GM19023 (cell line): ENCODE measurements around the gene DMKN.
A peak's percentile ranks its signal among the peaks of the same experiment; 100 is the strongest.

Source experiments
- ATAC-seq: cut with Tn5 transposase; IDR thresholded peaks from one replicate; pipeline ENCODE4 v1.9.1; 2021; ENCODE audit warnings: mild to moderate bottlenecking, moderate library complexity; ENCODE audit not compliant: unreplicated experiment

Gene DMKN

DNA sequence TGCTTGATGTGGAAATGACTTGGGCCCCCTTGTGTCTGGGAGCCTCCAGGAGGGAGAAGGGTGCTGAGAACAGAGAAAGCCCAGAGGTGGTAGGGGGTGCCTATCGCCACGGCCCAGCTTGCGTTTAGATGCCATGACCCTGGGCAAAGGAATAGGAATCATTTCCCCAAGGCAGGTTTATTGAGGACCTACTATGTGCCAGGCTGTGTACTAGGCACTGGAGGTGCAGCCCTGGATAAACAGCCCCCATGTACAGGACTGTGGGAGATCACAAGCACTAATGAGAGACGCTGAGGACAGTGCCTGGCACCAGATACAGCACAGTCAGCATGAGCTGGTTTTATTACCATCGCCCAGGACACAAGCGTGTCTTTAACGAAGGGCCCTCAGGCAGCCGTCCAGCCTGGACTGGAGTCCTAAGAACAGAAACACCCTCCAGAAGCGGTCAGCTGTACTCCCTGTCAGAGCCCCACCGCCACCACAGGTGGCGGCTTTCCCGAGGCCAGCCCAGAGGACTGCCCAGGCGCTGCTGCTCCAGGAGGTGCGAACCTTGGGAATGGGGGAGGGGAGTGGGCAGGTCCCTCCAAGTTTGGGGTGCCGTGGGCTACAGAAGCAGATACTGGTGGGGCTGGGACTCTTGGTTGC is 36.6 kb upstream of the DMKN start:
- ATAC-seq, result no peak

DNA sequence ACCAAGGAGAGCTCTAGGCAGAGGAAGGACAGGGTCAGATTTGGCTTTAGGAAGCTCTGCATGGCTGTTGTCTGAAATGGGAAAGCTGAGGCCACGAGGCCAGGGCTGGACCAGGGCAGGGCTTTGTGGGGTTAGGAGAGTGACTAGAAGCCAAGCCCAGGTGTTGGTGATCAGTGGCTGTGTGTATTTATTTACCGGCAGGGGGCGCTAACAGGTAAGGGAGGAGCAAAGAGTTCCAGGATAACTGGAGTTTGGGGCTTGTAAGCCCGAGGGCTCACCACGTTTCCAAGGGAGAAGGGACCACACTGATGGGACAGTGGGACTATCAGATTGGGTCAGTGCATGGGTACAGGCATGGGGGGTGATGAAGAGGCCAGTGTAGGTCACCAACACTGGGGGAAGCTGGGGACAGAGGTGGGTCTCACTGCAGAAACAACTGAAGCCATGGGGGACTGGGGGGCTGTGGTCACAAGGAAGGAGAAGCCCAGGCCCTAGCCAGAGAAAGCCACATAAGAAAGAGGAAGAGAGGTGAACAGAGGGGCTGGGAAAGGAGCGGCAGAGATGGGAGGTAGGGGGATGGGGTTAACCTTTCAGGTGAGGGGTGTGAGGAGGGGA is 35.8 kb upstream of the DMKN start:
- ATAC-seq, result no peak

DNA sequence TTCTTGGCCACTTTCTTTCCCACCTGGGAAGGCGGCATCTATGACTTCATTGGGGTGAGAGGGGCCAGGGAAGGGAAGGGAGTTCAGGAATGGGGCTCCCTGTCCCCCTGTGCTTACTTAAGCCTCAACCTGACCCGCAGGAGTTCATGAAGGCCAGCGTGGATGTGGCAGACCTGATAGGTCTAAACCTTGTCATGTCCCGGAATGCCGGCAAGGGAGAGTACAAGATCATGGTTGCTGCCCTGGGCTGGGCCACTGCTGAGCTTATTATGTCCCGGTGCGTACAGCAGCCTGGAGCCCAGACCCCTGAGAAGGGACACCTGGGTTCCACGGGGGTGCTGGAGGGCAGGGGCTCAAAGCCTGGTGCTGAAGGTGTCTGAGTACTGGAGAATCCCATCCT is 33.1 kb upstream of the DMKN start:
- no peak for ATAC-seq

DNA sequence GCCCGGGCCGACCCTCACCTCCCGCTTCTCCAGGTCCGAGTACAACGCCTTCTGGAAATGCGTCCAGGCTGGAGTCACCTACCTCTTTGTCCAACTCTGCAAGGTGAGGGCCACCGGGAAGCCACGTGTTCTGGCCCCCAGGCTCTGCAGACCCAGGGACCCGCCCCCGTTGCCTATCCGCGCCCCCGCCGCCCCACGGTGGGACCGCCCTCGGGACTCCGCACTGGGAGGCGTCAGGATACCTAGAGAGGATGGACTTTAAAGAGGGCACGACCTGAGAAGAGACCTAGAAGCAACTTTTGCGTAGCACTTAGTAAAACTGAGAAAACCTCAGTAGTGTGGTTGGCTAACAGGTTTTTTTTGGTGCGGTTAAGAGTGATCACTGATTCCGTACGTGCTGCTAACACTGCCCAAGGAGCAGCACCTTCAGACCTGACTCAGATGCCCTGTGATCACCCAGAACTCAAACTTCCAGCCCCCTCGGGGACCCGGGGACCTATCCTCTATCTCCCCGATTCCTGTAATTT is 32.5 kb upstream of the DMKN start:
- ATAC-seq, result peak; percentile 55

DNA sequence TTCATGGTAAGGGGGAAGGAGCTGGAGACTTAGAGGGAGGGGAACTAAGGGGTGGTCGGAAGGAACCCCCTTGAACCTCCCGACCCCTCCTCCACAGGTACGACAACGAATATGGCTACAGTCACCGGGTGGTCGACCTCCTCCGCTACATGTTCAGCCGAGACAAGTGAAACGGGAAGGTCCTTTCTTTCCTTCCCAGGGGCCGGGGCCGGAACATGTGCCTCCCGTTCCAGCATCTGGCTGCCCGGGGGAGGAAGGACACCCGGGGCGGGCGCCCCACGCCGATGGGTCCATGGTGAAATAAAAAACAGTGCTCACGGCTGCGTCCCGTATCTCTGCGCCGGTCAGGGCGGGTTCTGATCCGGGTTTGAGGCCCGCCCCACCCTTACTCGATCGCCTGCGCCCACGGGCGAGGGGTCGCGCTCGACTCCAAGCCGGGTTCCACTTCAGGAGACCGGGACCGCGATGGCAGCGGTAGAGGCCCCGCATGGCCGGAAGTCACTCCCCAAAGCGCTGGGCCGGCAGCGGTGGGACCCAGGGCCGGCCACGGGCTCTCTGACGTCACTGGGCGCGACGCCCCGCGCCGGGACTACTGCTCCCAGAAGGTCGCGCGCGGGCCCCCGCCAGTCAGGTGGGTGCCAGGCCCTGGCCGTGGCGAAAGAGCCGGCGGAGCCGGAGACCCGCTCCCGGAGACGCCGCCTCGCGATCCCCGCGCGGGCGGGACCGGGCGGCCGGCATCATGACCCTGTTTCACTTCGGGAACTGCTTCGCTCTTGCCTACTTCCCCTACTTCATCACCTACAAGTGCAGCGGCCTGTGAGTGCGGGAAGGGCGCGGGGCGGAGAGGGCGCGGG is 31.8 kb upstream of the DMKN start, which contains the start of gene TMEM147:
TMEM147 (plus strand) TSS at position 626 of the 854 bp plus-strand sequence; CDS start at position 740, 114 bp downstream.
- peak; percentile 74 for ATAC-seq

DNA sequence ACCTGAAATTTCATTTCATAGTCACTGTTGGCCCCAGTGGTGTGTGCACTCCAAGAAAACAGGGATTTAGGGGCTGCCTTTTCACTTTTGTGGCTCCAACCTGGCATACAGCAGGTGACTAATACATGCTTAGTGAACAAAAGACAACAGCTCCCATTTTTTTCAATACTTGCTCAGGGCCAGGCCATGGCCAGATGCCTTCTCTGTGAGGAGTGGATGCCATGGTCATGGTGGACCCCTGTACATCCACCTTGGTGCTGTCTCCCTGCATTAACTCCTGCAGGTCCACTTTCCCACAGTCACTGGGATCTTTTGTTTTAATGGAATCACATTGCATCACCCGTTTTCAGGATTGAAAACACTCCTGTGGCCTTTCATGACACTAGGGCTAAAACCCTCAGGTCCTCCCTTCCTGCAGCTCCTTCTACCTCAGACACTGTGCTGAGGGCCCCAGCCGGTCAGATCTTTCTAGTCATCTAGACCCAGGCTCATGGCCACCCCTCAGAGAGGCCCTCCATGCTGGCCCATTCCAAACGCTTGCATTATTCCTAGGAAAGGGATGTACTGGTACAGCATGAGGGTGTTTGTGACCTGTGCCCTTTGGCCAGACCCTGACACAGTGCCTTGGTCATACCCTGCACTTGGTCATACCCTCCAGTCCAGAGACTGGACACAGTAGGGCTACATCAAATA is 30.8 kb upstream of the DMKN start:
- no peak for ATAC-seq

DNA sequence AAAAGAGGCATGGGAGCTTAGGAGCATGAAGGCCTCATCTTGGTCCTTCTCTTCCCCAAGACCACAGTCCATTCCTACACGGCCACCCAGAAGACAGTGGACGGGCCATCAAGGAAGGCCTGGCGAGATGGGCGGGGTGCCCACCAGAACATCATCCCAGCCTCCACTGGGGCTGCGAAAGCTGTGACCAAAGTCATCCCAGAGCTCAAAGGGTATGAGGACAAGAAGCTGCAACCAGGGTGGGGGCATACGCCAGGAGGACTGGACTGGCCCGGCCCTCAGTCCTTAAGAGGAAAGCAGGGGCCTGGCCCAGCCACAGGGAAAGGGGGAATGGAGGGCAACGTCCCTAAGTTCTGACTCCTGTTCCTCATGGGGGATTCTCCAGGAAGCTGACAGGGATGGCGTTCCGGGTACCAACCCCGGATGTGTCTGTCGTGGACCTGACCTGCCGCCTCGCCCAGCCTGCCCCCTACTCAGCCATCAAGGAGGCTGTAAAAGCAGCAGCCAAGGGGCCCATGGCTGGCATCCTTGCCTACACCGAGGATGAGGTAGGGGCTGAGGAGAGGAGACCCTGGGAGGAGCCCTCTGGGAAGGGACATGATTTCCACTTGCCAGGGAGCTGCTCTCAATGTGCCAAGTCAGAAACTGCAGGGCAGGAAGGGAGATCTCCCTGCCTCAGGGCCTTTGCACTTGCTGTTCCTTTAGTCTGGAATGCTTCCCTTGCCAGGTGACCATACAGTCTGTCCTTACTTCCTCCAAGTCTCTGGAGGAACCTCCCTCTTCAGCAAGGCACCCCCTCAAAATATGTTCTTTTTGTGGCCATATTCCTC is 30.0 kb upstream of the DMKN start:
- ATAC-seq, result no peak

DNA sequence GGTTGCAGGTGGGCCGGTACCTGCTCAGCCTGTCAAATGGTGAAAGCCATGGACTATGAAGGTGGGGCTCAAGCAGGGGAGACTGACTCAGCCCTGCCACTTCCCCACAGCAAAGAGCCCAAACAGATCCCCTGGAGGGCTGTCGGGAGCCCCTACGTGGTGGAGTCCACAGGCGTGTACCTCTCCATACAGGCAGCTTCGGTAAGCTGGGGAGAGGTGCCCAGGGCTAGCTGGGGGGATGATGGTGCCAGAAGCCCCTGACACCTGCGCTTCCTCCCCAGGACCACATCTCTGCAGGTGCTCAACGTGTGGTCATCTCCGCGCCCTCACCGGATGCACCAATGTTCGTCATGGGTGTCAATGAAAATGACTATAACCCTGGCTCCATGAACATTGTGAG is 28.8 kb upstream of the DMKN start:
- no peak for ATAC-seq

DNA sequence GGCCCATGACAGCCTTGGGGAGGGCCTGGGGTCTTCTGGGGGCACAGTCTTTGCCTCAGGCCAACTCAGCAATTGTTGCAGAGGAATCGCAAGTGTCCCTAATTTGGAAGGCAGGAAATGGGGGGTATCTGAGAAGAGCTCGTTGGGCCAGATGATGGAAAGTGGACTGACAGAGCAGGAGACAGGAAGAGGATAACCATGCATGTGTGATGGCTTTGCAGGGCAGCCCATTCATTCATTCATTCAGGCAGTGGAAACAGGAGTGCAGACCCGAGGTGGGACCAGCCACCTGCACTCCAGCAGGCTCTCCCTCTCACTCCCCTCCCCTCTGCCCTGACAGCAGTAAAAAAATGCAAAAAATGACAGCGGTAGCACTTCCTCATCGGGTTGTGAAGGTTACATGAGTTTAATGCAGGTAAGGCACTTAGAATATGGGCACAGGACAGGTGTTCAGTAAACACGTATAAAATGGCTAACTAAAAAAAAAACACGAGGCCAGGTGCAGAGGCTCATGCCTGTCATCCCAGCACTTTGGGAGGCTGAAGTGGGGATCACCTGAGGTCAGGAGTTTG is 27.0 kb upstream of the DMKN start:
- ATAC-seq, result no peak

DNA sequence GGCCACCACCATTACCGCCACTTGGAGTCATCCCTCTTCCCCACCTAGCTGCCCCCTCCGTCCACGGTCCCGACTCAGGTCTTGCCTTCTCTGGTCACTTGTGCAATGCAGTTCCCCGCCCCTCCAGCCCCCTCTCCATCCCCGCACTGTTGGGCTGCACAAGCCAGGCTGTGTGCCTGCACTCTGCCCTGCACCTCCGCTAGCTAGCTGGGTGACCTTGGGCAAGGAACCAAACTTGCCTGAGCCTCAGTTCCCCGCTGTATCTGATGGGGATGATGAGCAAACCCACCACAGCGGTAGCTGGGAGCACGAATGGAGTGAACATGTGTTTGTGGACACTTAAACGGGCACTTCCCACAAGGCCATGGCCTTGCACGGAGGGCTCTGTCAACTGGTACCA is 26.4 kb upstream of the DMKN start:
- ATAC-seq, result no peak

DNA sequence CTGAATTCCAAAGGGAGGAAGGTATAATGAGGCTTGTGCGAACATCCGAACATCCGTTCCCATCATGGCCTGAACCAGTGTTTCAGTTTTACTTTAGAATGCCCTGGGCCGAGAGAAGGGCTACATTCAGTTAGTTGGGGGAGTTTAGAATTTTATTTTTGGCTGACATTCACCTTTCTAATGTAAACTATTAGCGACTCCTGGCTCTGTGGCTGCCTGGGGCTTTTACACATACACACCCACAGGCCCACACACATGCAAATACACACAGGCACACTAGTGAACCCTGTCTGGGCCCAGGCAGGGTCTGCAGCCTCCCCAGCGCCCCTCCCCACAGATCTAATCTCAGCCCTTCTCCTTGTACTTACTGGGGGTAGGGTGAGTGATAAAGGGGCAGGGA is 25.9 kb upstream of the DMKN start:
- no peak for ATAC-seq

DNA sequence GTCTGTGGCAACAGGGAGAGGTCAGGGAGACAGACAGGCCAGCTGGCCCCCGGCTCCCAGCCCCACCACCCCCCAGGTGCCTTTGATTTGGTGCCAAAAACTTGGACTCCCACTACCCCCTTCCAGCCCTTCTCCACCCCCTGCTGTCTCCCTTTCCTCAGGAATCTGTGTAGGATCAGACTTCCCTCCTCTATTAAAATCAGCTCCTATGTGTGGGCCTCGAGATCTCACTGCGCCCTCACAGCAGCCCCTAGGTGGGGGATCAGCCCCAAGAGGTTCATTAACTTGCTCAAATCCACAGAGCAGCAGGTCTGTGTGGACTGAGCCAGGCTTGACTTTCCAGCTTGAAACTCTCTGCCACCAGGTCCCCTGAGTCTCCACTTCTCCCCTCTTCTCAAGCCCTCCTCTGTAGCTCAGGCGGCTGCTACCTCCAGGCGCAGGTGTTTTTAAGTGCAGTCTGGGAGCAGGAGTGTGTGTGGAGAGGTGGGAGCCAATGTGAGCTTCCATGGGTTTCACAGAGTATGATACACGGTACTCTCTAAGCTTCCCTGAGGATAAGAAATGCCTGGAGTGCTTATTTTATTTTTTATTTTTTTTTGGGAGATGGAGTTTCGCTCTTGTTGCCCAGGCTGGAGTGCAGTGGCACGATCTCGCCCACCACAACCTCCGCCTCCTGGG is 21.5 kb upstream of the DMKN start:
- no peak for ATAC-seq

DNA sequence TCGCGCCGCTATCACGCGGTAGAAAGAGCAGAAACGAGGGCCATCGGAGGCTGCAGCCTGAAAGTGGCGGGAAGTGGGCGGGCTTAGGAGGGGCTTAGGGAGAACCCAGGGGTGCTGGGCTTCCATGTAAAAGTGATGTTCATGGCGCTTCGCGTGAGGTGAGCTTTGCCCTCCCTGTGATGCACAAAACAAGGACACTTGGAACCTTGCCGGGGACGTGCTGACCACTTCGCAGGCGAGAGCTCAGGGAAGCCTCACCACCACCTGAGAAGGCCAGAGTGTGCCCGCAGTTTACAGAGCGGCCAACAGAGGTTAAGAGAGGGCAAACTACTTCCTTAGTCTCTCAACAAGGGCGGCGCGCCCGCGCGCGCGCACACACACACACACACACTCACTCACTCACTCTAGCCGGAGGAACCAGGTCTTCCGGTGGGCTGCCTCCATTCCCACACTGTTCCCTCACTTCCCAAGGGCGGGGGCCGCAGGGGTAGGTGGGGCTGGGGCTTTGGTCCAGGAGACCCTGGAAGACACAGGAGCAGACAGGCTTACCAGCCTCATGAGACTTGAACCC is 20.5 kb upstream of the DMKN start:
- no peak for ATAC-seq

DNA sequence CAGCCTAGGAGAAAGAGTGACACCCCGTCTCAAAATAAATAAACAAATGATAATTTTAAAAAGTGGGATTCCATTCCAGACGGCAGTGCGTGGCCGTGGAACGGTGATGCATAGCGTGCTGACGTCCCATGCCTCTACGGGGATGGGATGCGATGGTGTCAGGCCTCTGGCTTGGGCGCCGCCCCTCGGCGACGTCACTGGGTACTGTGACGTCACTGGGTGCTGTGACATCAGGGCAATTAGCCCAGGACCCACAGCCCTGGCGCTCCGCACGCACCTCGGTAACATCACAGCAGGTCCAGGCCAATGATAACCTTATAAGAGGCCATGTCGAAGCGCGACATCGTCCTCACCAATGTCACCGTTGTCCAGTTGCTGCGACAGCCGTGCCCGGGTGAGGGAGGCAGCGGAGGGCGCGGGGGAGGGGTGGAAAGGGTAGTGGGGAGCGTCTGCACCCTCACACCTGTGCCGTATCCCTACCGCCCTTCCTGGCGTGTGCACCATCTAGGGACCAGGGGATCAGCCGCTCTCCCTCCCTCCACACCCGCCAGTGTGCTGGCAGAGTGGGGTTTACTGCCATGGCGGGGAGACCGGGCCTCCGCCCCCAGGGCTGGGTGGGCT is 19.9 kb upstream of the DMKN start, which contains the start of gene GAPDHS:
GAPDHS (plus strand) TSS at position 256 of the 621 bp plus-strand sequence; CDS start at position 328, 72 bp downstream.
- no peak for ATAC-seq

DNA sequence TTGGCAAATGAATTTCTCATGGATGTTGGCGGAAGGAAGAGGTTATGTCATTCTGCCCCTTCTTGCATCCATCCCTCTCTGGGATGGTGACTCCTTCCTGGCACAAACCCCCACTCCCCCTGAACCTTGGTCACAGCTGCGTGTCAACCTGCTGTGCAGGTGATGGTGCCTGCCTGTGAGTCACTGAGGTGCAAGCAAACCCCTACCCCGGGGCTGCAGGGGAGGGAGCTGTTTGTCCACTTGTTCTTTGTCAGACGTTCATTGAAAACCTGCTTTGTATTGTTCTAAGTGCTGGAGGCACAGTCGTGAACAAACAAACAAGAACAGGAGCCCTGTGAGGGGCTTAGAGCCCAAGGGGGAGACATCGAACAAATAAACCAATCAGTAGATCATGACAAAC is 17.8 kb upstream of the DMKN start:
- no peak for ATAC-seq

DNA sequence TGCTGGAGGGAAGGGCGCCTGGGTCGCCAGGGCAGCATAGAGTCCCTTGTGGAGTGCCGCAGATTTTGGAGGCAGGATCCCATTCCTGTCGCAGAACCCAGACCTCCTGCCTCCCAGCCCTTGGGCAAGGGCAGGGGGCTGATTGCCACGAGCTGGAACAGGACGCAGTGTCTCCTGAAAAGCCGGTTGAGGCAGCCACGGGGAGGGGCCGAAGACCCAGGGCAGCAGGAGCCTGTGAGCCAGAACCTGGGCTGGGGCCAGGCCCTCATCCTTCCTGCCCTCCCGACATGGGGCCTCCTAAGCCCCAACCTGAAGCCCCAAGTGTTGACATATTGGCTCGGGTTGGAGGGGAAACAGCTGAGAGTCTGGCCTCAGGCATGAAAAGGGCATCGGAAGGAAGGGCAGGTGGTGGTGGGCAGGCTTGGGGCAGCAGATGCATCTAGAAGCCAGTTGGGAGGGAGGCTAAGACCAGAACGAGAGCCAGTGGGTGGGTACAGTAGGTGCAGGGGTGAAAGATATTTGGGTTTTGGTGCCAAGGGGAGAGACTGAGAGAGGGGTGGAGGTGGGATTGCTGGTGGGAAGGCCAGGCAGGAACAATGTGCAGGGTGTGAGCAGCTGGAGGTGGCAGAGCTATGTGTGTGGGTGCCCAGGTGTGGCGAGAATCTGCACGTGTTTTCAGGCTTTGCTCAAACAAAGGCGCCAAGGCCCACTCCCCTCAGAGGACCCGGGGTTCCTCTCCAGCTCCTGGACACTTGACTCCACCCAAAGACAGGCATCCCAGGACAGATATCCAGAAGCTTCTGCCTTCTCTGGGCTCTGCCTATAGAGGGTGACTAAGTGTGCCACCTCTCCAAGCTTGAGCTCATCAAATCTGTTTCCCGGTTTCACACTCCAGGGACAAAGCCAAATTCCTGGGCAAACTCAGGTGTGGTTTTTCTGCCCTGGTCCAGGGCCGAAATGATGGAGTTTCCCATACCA is 16.1 kb upstream of the DMKN start:
- no peak for ATAC-seq
